Measurements from ENCODE around the gene WRNIP1.

DNA sequence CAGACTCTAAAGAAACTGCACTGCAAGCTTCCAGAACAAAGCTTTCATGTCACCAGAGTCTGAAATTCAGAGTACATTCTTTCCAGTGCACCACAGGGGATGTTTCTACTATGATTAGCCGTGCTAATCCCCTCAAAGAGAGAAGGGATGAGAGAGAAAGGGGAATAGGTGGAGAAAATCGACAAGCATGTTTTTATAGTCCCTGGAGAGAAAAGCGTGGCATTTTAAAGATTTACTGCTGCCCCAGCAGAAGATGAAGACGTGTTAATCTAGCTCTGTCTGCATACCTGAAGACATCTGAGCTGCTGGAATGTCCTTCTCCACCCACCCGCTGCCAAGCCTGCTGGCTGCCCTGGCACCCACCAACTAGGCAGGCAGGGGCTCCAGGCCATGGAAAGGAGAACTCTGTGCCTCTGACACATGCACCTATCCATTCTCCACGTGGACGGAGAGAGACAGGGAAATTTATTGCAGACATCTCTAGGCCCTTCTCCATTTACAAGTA is 18.6 kb upstream of the WRNIP1 start:
- TF ChIP-seq, protein P1, sequence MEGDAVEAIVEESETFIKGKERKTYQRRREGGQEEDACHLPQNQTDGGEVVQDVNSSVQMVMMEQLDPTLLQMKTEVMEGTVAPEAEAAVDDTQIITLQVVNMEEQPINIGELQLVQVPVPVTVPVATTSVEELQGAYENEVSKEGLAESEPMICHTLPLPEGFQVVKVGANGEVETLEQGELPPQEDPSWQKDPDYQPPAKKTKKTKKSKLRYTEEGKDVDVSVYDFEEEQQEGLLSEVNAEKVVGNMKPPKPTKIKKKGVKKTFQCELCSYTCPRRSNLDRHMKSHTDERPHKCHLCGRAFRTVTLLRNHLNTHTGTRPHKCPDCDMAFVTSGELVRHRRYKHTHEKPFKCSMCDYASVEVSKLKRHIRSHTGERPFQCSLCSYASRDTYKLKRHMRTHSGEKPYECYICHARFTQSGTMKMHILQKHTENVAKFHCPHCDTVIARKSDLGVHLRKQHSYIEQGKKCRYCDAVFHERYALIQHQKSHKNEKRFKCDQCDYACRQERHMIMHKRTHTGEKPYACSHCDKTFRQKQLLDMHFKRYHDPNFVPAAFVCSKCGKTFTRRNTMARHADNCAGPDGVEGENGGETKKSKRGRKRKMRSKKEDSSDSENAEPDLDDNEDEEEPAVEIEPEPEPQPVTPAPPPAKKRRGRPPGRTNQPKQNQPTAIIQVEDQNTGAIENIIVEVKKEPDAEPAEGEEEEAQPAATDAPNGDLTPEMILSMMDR (IDR thresholded peaks at IDR 0.05) = no peak
- no peak for TF ChIP-seq POLR2A (IDR thresholded peaks at IDR 0.05)
